Femur (tissue), 1 donor: Measurements from ENCODE around the gene TRPV5.
"Not testable (repeated sequence)": the region's sequence is repeated elsewhere in the genome, so short reads cannot be mapped to it uniquely, and the experiment has no call there.

Experiments used
- DNase-seq: peaks from one replicate; pipeline ENCODE4 v3.0.0-alpha.2; 2017

The TRPV5 gene

GRCh38 chr7:142933624-142934023, at the start of gene TRPV5:
Gene TRPV5 (minus strand): TSS chr7:142933746. CDS start chr7:142933459, 287 bp downstream.
- no peak for DNase-seq

GRCh38 chr7:142978402-142978801, 44.9 kb upstream of the TRPV5 start:
- not testable (repeated sequence) for DNase-seq

- DNase-seq, result no peak
Observed at GRCh38 chr7:142974626-142975025, 41.1 kb upstream of the TRPV5 start.

- no peak for DNase-seq
Observed at GRCh38 chr7:142969183-142969582, 35.6 kb upstream of the TRPV5 start.

GRCh38 chr7:142968229-142968628, 34.7 kb upstream of the TRPV5 start:
- no peak for DNase-seq

GRCh38 chr7:142964502-142965246, 31.1 kb upstream of the TRPV5 start:
- DNase-seq, result no peak

- DNase-seq, result no peak
Observed at GRCh38 chr7:142963993-142964392, 30.4 kb upstream of the TRPV5 start.

GRCh38 chr7:142962991-142963390, 29.4 kb upstream of the TRPV5 start:
- no peak for DNase-seq

GRCh38 chr7:142961973-142962926, 28.7 kb upstream of the TRPV5 start, which contains the start of gene KEL:
Gene KEL (minus strand): TSS chr7:142962363. CDS start chr7:142962206, 157 bp downstream.
- no peak for DNase-seq

GRCh38 chr7:142961595-142961972, 28.0 kb upstream of the TRPV5 start:
- no peak for DNase-seq

- no peak for DNase-seq
Observed at GRCh38 chr7:142960955-142961512, 27.5 kb upstream of the TRPV5 start.

- DNase-seq, result no peak
Observed at GRCh38 chr7:142959202-142959601, 25.7 kb upstream of the TRPV5 start.

GRCh38 chr7:142957723-142958122, 24.2 kb upstream of the TRPV5 start:
- DNase-seq, result no peak

GRCh38 chr7:142956951-142957623, 23.5 kb upstream of the TRPV5 start:
- no peak for DNase-seq

GRCh38 chr7:142954680-142955268, 21.2 kb upstream of the TRPV5 start:
- no peak for DNase-seq

- no peak for DNase-seq
Observed at GRCh38 chr7:142950235-142950634, 16.7 kb upstream of the TRPV5 start.

- no peak for DNase-seq
Observed at GRCh38 chr7:142948603-142949002, 15.1 kb upstream of the TRPV5 start.

- DNase-seq, result no peak
Observed at GRCh38 chr7:142945001-142945400, 11.5 kb upstream of the TRPV5 start.

- DNase-seq, result no peak
Observed at GRCh38 chr7:142943706-142944268, 10.2 kb upstream of the TRPV5 start.

- no peak for DNase-seq
Observed at GRCh38 chr7:142942746-142943145, 9.2 kb upstream of the TRPV5 start.

- DNase-seq, result no peak
Observed at GRCh38 chr7:142941541-142941940, 8.0 kb upstream of the TRPV5 start.

- no peak for DNase-seq
Observed at GRCh38 chr7:142940966-142941535, 7.5 kb upstream of the TRPV5 start.
